ENCODE results near the gene PARD3. TPM values are rescaled to one million over a fixed set of nuclear protein-coding genes. Genes with fewer than 3 reads are reported as not detected.

PARD3 gene
- total RNA-seq, 1 experiment from 2014 or later = 154 TPM

GRCh38 chr10:34087095-34087418, 728.0 kb downstream of the PARD3 start:
- BruUV-seq (replicated peaks) = no TSS peak

GRCh38 chr10:34083567-34083966, 731.5 kb downstream of the PARD3 start:
- H3K4me3 ChIP-seq (ENCODE audit: low read length) = no peak overlapping the region
- CTCF ChIA-PET = no interaction called here
- DNase-seq (no peak), ATAC-seq (no peak)
- intact Hi-C loops (cut with micrococcal nuclease) = no loop called here
- POLR2A ChIA-PET (ENCODE audit: unreplicated experiment) = no interaction called here
- H3K36me3 ChIP-seq (ENCODE audit: low read depth, low read length) = no peaks in the 10 kb centered on the region
- no peaks in the 10 kb centered on the region for H3K9me2 ChIP-seq (replicated peaks; ENCODE audit: low read length)
- TF ChIP-seq, protein P1, sequence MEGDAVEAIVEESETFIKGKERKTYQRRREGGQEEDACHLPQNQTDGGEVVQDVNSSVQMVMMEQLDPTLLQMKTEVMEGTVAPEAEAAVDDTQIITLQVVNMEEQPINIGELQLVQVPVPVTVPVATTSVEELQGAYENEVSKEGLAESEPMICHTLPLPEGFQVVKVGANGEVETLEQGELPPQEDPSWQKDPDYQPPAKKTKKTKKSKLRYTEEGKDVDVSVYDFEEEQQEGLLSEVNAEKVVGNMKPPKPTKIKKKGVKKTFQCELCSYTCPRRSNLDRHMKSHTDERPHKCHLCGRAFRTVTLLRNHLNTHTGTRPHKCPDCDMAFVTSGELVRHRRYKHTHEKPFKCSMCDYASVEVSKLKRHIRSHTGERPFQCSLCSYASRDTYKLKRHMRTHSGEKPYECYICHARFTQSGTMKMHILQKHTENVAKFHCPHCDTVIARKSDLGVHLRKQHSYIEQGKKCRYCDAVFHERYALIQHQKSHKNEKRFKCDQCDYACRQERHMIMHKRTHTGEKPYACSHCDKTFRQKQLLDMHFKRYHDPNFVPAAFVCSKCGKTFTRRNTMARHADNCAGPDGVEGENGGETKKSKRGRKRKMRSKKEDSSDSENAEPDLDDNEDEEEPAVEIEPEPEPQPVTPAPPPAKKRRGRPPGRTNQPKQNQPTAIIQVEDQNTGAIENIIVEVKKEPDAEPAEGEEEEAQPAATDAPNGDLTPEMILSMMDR (conservative IDR thresholded peaks at IDR 0.05; ENCODE audit: low read depth, low read length) = no peak
- TF ChIP-seq EZH2phosphoT487 (IDR thresholded peaks at IDR 0.05; ENCODE audit: borderline replicate concordance, low read length) (no peak), EZH2 (IDR thresholded peaks at IDR 0.05; ENCODE audit: low read length, unreplicated experiment) (no peak)
- H4K20me1 ChIP-seq (ENCODE audit: low read length) = no peaks in the 10 kb centered on the region
- no peak overlapping the region for H2AFZ ChIP-seq (ENCODE audit: low read length)
- H3K27me3 ChIP-seq (ENCODE audit: low read length) = no peaks in the 10 kb centered on the region
- no peak overlapping the region for H3K4me2 ChIP-seq (ENCODE audit: low read length)
- H3K79me2 ChIP-seq (ENCODE audit: low read length) = no peaks in the 10 kb centered on the region
- H3K27ac ChIP-seq (ENCODE audit: low read length) = no peak overlapping the region
- no peak overlapping the region for H3K9ac ChIP-seq (ENCODE audit: low read length)
- BruUV-seq (replicated peaks) = no TSS peak
- no peaks in the 10 kb centered on the region for H3K4me1 ChIP-seq (ENCODE audit: insufficient read depth, low read length)
- H3K9me3 ChIP-seq (ENCODE audit: low read length) = peaks cover 6% of the 10 kb centered on the region; the same call in 1 of the 2 replicates
- H3F3A ChIP-seq (ENCODE audit: low read length, unreplicated experiment) = no peaks in the 10 kb centered on the region

More at GRCh38 chr10:34087095-34087418, 728.0 kb downstream of the PARD3 start:
- intact Hi-C loops (cut with micrococcal nuclease) = no loop called here
- no peak overlapping the region for H2AFZ ChIP-seq (ENCODE audit: low read length)
- no peak overlapping the region for H3K4me3 ChIP-seq (ENCODE audit: low read length)
- H3K9me2 ChIP-seq (replicated peaks; ENCODE audit: low read length) = no peaks in the 10 kb centered on the region
- no peak overlapping the region for H3K27ac ChIP-seq (ENCODE audit: low read length)
- H3K9me3 ChIP-seq (ENCODE audit: low read length) = peaks cover 6% of the 10 kb centered on the region; the same call in 1 of the 2 replicates
- ChIA-PET POLR2A (ENCODE audit: unreplicated experiment) (interaction anchor here (0.6 kb wide), 1 partner anchor 142 kb away, joined by 5 read pairs; no protein-coding TSS in a partner anchor), CTCF (no interaction called here)
- no peaks in the 10 kb centered on the region for H3K27me3 ChIP-seq (ENCODE audit: low read length)
- H3K79me2 ChIP-seq (ENCODE audit: low read length) = no peaks in the 10 kb centered on the region
- H3K36me3 ChIP-seq (ENCODE audit: low read depth, low read length) = no peaks in the 10 kb centered on the region
- H3K9ac ChIP-seq (ENCODE audit: low read length) = no peak overlapping the region
- H4K20me1 ChIP-seq (ENCODE audit: low read length) = no peaks in the 10 kb centered on the region
- H3K4me1 ChIP-seq (ENCODE audit: insufficient read depth, low read length) = no peaks in the 10 kb centered on the region
- TF ChIP-seq EZH2 (IDR thresholded peaks at IDR 0.05; ENCODE audit: low read length, unreplicated experiment) = no peak
- TF ChIP-seq EZH2phosphoT487 (IDR thresholded peaks at IDR 0.05; ENCODE audit: borderline replicate concordance, low read length) = no peak
- TF ChIP-seq, protein P1 (conservative IDR thresholded peaks at IDR 0.05; ENCODE audit: low read depth, low read length) = no peak
- DNase-seq (no peak), ATAC-seq (no peak; the same call in 1 of the 2 replicates)
- H3F3A ChIP-seq (ENCODE audit: low read length, unreplicated experiment) = no peaks in the 10 kb centered on the region
- H3K4me2 ChIP-seq (ENCODE audit: low read length) = no peak overlapping the region

GRCh38 chr10:34081948-34082347, 733.1 kb downstream of the PARD3 start:
- Histone ChIP-seq H3K9ac (ENCODE audit: low read length) (no peak overlapping the region), H2AFZ (ENCODE audit: low read length) (no peak overlapping the region), H3K79me2 (ENCODE audit: low read length) (no peaks in the 10 kb centered on the region), H4K20me1 (ENCODE audit: low read length) (no peaks in the 10 kb centered on the region), H3F3A (ENCODE audit: low read length, unreplicated experiment) (no peaks in the 10 kb centered on the region), H3K36me3 (ENCODE audit: low read depth, low read length) (no peaks in the 10 kb centered on the region), H3K27me3 (ENCODE audit: low read length) (no peaks in the 10 kb centered on the region), H3K9me2 (replicated peaks; ENCODE audit: low read length) (no peaks in the 10 kb centered on the region), H3K4me2 (ENCODE audit: low read length) (no peak overlapping the region), H3K9me3 (ENCODE audit: low read length) (peaks cover 6% of the 10 kb centered on the region; the same call in 1 of the 2 replicates), H3K4me1 (ENCODE audit: insufficient read depth, low read length) (no peaks in the 10 kb centered on the region), H3K27ac (ENCODE audit: low read length) (no peak overlapping the region), H3K4me3 (ENCODE audit: low read length) (no peak overlapping the region)
- ChIA-PET CTCF (interaction anchor here (0.6 kb wide), 2 partner anchors 762 to 880 kb away, joined by 3 to 4 read pairs; no protein-coding TSS in a partner anchor), POLR2A (ENCODE audit: unreplicated experiment) (no interaction called here)
- TF ChIP-seq, protein P1 (conservative IDR thresholded peaks at IDR 0.05; ENCODE audit: low read depth, low read length) = peak; percentile 77
- no peak for TF ChIP-seq EZH2 (IDR thresholded peaks at IDR 0.05; ENCODE audit: low read length, unreplicated experiment)
- TF ChIP-seq EZH2phosphoT487 (IDR thresholded peaks at IDR 0.05; ENCODE audit: borderline replicate concordance, low read length) = no peak
- intact Hi-C loops (cut with micrococcal nuclease) = loop anchor here (1.0 kb wide), 1 partner anchor 556 kb away; no protein-coding TSS in a partner anchor
- no TSS peak for BruUV-seq (replicated peaks)
- DNase-seq (peak; percentile 45), ATAC-seq (peak; percentile 55)
